Muscle layer of colon (tissue), 2 donors: ENCODE data around the gene NMT1.

ENCODE experiments used
- H3K27ac ChIP-seq: one replicate; pipeline ENCODE4 v1.7.0; 2013; ENCODE audit warnings: low read depth, mild to moderate bottlenecking, low read length, moderate library complexity
- H3K27me3 ChIP-seq, 2 donors: one replicate each; pipeline ENCODE4 v1.7.0; 2013; ENCODE audit warnings: low read length in 2 of 2, mild to moderate bottlenecking in 2 of 2; ENCODE audit not compliant: insufficient read depth in 2 of 2, control insufficient read depth in 1 of 2
- H3K36me3 ChIP-seq: one replicate; pipeline ENCODE4 v1.7.0; 2013; ENCODE audit warnings: mild to moderate bottlenecking, low read length; ENCODE audit not compliant: insufficient read depth
- H3K4me1 ChIP-seq: one replicate; pipeline ENCODE4 v1.7.0; 2013; ENCODE audit warnings: mild to moderate bottlenecking, low read length; ENCODE audit not compliant: insufficient read depth
- H3K4me3 ChIP-seq, 2 donors: one replicate each; pipeline ENCODE4 v1.7.0; 2013; ENCODE audit warnings: low read length in 2 of 2, low read depth in 1 of 2, mild to moderate bottlenecking in 1 of 2, moderate library complexity in 1 of 2
- H3K9ac ChIP-seq: one replicate; pipeline ENCODE4 v1.7.0; 2013; ENCODE audit warnings: low read length
- H3K9me3 ChIP-seq: one replicate; pipeline ENCODE4 v1.7.0; 2013; ENCODE audit warnings: mild to moderate bottlenecking, low read length
- donor health status: abdominal sarcoma.
- donor health status: Adenocarcinoma of cecum.

Gene NMT1

GRCh38 chr17:45088741-45089140 lies 27.6 kb downstream of the NMT1 start:
- Histone ChIP-seq H3K27me3 (no peaks in the 10 kb centered on the region), H3K36me3 (peaks cover 58% of the 10 kb centered on the region), H3K9ac (no peak overlapping the region), H3K4me1 (peaks cover 25% of the 10 kb centered on the region), H3K4me3 (no peak overlapping the region), H3K27ac (no peak overlapping the region), H3K9me3 (no peaks in the 10 kb centered on the region)

GRCh38 chr17:45090711-45091110 lies 29.6 kb downstream of the NMT1 start:
- peaks cover 57% of the 10 kb centered on the region for H3K36me3 ChIP-seq

GRCh38 chr17:45091778-45092425 lies 30.8 kb downstream of the NMT1 start:
- Histone ChIP-seq H3K9me3 (no peaks in the 10 kb centered on the region), H3K4me3 (no peak overlapping the region), H3K27ac (peak overlapping the region; percentile 70), H3K36me3 (peaks cover 62% of the 10 kb centered on the region), H3K4me1 (peaks cover 36% of the 10 kb centered on the region), H3K9ac (no peak overlapping the region), H3K27me3 (no peaks in the 10 kb centered on the region)

More at GRCh38 chr17:45090711-45091110, 29.6 kb downstream of the NMT1 start:
- no peak overlapping the region for H3K27ac ChIP-seq
- H3K9ac ChIP-seq, result no peak overlapping the region
- H3K4me1 ChIP-seq, result peaks cover 30% of the 10 kb centered on the region
- H3K27me3 ChIP-seq, result no peaks in the 10 kb centered on the region
- H3K4me3 ChIP-seq, result no peak overlapping the region
- H3K9me3 ChIP-seq, result no peaks in the 10 kb centered on the region

GRCh38 chr17:45092911-45093430 lies 31.9 kb downstream of the NMT1 start:
- Histone ChIP-seq H3K4me3 (no peak overlapping the region), H3K4me1 (peaks cover 36% of the 10 kb centered on the region), H3K27ac (peak overlapping the region; percentile 85), H3K27me3 (no peaks in the 10 kb centered on the region), H3K9me3 (no peaks in the 10 kb centered on the region), H3K9ac (peak overlapping the region; percentile 31), H3K36me3 (peaks cover 62% of the 10 kb centered on the region)

GRCh38 chr17:45093444-45094110 lies 32.5 kb downstream of the NMT1 start:
- Histone ChIP-seq H3K9ac (peak overlapping the region; percentile 31), H3K27me3 (no peaks in the 10 kb centered on the region), H3K9me3 (no peaks in the 10 kb centered on the region), H3K4me1 (peaks cover 37% of the 10 kb centered on the region), H3K36me3 (peaks cover 65% of the 10 kb centered on the region), H3K27ac (peak overlapping the region; percentile 85), H3K4me3 (peak overlapping the region in 1 of 2 donors; percentile 13)

GRCh38 chr17:45096141-45096540 lies 35.0 kb downstream of the NMT1 start:
- Histone ChIP-seq H3K27ac (no peak overlapping the region), H3K4me1 (peaks cover 45% of the 10 kb centered on the region), H3K9ac (no peak overlapping the region), H3K9me3 (no peaks in the 10 kb centered on the region), H3K27me3 (no peaks in the 10 kb centered on the region), H3K4me3 (no peak overlapping the region), H3K36me3 (peaks cover 60% of the 10 kb centered on the region)

- Histone ChIP-seq H3K4me1 (peaks cover 42% of the 10 kb centered on the region), H3K36me3 (peaks cover 61% of the 10 kb centered on the region), H3K9me3 (no peaks in the 10 kb centered on the region), H3K27me3 (no peaks in the 10 kb centered on the region), H3K4me3 (no peak overlapping the region), H3K27ac (no peak overlapping the region), H3K9ac (no peak overlapping the region)
Observed at GRCh38 chr17:45096926-45097325, 35.8 kb downstream of the NMT1 start.

GRCh38 chr17:45098081-45098868 lies 37.2 kb downstream of the NMT1 start:
- Histone ChIP-seq H3K27ac (peak overlapping the region; percentile 8), H3K36me3 (peaks cover 72% of the 10 kb centered on the region), H3K9ac (no peak overlapping the region), H3K4me3 (no peak overlapping the region), H3K9me3 (no peaks in the 10 kb centered on the region), H3K4me1 (peaks cover 29% of the 10 kb centered on the region), H3K27me3 (no peaks in the 10 kb centered on the region)

GRCh38 chr17:45098869-45099616 lies 37.9 kb downstream of the NMT1 start:
- peaks cover 80% of the 10 kb centered on the region for H3K36me3 ChIP-seq

GRCh38 chr17:45101546-45101882 lies 40.4 kb downstream of the NMT1 start:
- Histone ChIP-seq H3K9me3 (no peaks in the 10 kb centered on the region), H3K4me1 (peaks cover 21% of the 10 kb centered on the region), H3K27me3 (no peaks in the 10 kb centered on the region), H3K36me3 (peaks cover 84% of the 10 kb centered on the region), H3K27ac (no peak overlapping the region), H3K9ac (no peak overlapping the region), H3K4me3 (no peak overlapping the region)

More at GRCh38 chr17:45098869-45099616, 37.9 kb downstream of the NMT1 start:
- H3K9me3 ChIP-seq, result no peaks in the 10 kb centered on the region
- no peaks in the 10 kb centered on the region for H3K27me3 ChIP-seq
- H3K27ac ChIP-seq, result peak overlapping the region; percentile 16
- no peak overlapping the region for H3K9ac ChIP-seq
- peaks cover 21% of the 10 kb centered on the region for H3K4me1 ChIP-seq
- H3K4me3 ChIP-seq, result no peak overlapping the region
